GM12872 (cell line): Measurements from ENCODE around the gene PRKAG1.
A peak's percentile ranks its signal among the peaks of the same experiment; 100 is the strongest.

Experiments used
- CTCF ChIP-seq: IDR thresholded peaks from 3 replicates; pipeline ENCODE4 v1.5.1; 2011; ENCODE audit warnings: low read depth, mild to moderate bottlenecking, low read length, moderate library complexity; ENCODE audit not compliant: insufficient read depth

PRKAG1 gene

GRCh38 chr12:49013428-49013827, 5.1 kb downstream of the PRKAG1 start:
- no peak for TF ChIP-seq CTCF

GRCh38 chr12:49012739-49013138, 5.8 kb downstream of the PRKAG1 start:
- no peak for TF ChIP-seq CTCF

- no peak for TF ChIP-seq CTCF
Measured at GRCh38 chr12:49010092-49010668, 8.4 kb downstream of the PRKAG1 start.

GRCh38 chr12:49008943-49009342, 9.6 kb downstream of the PRKAG1 start:
- no peak for TF ChIP-seq CTCF

- no peak for TF ChIP-seq CTCF
Measured at GRCh38 chr12:49000346-49000745, 18.2 kb downstream of the PRKAG1 start.

- no peak for TF ChIP-seq CTCF
Measured at GRCh38 chr12:48999371-49000131, 19.0 kb downstream of the PRKAG1 start, which contains the start of gene DDN. TSS of gene DDN (minus strand) at chr12:48999375. CDS start at chr12:48999287, 88 bp downstream.

GRCh38 chr12:48998497-48999353, 19.9 kb downstream of the PRKAG1 start:
- TF ChIP-seq CTCF: 0 out of 3 replicates have a peak, but pooled peaks have one; percentile 13
